Right forelimb (tissue), 1 donor: ENCODE results near the gene ACE.

Experiments
- DNase-seq: peaks from one replicate; pipeline ENCODE4 v3.0.0-alpha.2; 2018

ACE gene

DNA sequence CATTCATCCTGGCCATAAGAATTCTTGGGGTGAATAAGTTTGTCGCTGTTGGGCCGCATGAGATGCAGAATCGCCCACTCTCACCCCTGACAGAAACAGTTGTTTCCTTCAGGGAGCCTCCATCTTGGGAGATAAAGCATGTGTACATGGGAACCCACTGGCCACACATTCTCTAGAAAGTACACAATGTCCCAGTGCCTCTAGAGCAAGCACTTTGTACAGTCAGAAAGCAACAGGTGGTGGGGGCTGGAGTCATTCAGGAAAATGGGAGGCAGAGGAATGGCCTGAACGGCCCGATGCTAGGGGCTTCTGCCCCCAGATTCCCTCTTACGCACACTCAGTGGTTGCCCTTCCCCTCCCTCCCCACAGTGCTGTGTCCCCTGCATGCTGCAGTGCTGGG is 16.1 kb downstream of the ACE start:
- no peak for DNase-seq

- DNase-seq, result no peak
Observed at GRCh38 chr17:63493411-63493810, 16.6 kb downstream of the ACE start.

GRCh38 chr17:63494300-63494928 is 17.6 kb downstream of the ACE start:
- no peak for DNase-seq

DNA sequence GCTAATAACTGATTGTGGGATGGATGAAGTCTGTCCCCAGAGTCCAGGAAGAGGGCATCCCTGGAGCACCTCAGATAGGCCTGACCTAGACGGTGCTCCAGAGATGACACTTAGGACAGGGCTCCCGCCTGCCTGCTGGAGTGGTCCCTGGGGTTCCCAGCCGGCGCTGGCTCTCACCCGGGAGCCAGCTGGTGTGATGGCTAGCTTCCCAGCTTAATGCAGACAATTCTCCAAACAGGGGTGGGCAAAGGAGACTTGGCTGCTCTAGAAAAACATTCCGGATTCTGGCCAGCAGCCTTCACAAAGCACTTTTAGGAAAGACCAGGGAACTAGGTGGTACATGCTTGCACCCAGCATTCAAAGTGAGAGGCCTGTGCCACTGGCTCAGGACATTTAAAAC is 18.6 kb downstream of the ACE start:
- no peak for DNase-seq

DNA sequence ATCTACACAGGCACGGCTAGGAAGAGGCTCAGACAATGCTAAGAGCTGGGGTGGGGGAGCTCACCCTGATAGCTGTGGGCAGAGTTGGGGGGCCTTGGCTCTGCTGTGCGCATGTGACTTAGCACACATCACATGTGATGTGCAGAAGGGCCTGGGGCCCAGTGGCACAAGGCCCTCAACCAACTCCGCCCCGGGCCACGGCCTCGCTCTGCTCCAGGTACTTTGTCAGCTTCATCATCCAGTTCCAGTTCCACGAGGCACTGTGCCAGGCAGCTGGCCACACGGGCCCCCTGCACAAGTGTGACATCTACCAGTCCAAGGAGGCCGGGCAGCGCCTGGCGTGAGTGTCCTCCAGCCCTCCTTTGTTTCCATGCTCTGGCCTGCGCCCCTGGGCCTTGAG is 19.3 kb downstream of the ACE start:
- DNase-seq, result no peak

DNA sequence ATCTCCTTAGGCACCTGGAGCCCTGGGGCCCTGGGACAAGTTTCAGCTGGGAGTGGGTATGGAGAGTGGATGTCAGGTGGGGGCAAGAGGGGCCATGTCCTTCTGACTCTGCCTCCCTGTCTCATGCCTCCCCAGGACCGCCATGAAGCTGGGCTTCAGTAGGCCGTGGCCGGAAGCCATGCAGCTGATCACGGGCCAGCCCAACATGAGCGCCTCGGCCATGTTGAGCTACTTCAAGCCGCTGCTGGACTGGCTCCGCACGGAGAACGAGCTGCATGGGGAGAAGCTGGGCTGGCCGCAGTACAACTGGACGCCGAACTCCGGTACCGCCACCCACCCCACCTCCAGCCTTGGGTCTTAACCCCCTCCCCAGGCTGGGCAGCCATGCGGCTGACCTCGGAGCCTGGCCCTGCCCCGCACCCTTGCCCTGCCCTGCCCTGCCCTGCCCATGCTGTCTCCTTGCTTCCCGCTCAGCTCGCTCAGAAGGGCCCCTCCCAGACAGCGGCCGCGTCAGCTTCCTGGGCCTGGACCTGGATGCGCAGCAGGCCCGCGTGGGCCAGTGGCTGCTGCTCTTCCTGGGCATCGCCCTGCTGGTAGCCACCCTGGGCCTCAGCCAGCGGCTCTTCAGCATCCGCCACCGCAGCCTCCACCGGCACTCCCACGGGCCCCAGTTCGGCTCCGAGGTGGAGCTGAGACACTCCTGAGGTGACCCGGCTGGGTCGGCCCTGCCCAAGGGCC is 20.0 kb downstream of the ACE start:
- no peak for DNase-seq

DNA sequence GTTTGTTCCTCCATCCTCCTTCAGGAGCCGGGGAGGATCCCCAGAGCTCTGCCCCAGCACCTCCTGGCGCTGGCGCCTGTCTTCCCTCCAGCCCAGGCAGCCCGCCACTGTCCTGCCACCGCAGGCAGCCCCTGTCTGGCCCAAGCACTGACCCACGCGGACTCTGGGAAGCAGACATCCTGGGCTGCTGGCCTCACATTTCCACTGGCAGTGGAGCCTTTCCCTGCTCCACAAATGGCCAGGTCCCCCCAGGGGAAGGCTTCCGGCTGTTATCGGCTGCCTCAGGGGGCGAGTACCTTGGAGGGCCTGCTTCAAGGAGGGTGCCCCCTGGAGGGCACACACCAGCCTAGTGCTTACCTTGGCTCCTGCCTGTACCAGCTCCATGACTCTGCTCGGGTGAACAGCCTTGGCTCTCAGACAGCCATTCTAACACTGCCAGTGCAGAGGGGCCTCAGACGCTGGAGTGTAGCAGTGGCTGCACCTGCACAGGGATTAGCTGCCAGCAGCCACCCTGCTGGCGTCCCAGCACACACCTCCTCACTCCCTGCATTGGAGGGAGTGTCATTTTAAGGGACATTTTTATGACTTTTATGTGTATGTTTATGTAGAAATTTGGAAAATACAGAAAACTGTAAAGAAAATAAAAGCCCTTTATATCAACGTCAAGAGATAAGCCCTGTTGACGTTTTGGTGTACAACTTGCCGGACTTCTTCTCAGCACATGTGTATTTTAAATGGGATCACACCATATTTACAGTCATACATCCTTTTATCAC is 21.0 kb downstream of the ACE start:
- no peak for DNase-seq

DNA sequence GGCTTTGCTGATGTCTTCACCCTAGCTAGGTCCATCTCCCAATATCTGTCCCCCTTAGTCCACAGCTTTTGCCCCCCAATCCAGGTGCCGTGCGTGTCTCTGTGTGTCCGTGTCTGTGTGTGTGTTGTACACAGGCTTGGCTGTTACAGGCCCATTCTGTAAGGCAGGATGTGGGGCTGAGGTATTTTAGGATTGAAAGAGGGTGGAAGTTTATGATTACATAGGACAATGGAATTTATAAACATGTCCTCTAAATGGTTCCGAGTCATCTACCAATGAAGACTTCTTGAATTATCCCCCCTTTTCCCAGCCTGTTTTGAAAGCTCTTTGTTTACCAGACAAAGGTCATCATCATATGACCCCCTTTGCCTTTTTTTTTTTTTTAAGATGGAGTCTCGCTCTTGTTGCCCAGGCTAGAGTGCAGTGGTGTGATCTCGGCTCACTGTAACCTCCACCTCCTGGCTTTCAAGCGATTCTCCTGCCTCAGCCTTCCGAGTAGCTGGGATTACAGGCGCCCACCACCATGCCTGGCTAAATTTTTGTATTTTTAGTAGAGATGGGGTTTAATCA is 21.9 kb downstream of the ACE start:
- DNase-seq, result no peak

- no peak for DNase-seq
Observed at GRCh38 chr17:63500543-63501390, 23.9 kb downstream of the ACE start.

- DNase-seq, result no peak
Observed at GRCh38 chr17:63503341-63503705, 26.5 kb downstream of the ACE start.

GRCh38 chr17:63504261-63504660 is 27.4 kb downstream of the ACE start:
- no peak for DNase-seq

- DNase-seq, result no peak
Observed at GRCh38 chr17:63505341-63505740, 28.5 kb downstream of the ACE start.

DNA sequence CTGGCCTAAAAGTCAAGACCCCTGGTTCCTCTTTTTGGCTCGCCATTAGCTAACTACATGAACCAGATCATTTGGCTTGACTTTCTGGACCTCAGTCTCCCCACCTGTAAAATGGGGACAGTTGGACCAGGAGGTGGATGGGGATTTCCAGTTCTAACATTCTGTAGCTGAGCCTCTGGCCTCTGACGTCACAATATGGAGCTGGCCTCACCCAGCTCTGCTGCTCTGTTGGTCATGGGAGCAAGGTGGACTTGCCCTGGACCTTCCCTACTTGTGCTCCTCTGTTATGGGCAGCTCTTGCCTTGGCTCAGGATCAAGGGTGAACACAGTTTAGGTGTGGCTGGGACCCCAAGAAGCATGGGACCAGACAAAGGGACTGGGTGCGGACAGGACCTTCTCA is 29.8 kb downstream of the ACE start:
- DNase-seq, result no peak

- DNase-seq, result no peak
Observed at GRCh38 chr17:63511331-63511730, 34.5 kb downstream of the ACE start.

DNA sequence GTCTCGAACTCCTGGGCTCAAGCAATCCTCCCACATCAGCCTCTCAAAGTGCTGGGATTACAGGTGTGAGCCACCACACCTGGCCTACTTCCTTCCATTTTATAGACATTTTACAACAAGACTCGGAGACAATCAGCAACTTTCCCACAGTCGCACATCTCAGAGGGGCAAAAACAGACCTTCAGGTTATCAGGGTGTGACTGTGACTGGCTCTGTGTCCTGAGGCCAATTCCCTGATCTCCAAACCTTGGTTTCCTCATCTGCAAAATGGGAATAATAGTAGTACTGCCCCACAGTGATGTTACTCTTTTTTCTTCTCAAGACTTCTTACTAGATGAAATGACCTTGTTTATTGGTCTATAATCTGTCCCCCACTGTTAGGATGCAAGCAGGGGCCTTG is 35.5 kb downstream of the ACE start:
- no peak for DNase-seq

DNA sequence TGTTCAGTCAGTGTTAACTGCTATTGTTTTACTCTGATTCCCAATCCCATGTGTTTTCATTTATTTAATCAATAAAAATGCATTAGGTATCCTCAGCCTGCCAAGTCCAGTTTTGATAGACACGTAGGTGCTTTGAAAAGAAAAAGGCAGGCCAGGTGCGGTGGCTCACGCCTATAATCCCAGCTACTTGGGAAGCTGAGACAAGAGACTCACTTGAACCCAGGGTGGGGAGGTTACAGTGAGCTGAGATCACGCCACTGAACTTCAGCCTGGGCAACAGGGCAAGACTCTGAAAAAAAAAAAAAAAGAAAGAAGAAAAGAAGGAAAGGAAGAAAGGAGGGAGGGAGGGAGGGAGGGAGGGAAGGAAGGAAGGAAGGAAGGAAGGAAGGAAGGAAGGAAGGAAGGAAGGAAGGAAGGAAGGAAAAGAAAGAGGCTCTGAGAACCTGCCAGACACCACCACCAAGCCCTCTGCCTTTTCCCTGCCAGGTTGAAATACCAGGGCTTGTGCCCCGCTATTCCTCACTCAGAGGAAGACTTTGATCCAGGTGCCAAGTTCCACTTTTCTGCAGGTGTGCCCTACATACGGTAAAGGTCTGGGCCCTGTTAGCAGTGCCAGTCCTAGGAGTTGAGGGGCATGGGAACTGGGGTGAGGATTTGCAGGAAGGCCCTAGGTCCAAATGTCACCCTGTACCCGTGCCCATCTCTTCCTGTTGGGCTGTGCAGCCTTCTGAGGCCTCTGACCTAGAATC is 36.2 kb downstream of the ACE start:
- no peak for DNase-seq

DNA sequence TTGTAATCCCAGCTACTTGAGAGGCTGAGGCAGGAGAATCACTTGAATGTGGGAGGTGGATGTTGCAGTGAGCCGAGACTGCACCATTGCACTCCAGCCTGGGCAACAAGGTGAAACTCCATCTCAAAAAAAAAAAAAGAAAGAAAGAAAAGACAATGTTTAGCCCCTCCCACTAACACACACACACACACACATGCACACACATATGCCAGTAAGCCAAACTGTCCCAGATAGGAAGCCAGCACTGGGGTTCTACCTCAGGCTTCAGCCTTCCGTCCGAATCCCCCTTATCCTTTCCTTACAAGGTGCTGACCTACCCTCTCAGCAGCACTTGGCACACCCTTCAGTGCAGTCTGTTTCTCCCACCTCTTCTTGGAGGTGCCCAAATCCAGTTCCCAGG is 37.6 kb downstream of the ACE start:
- no peak for DNase-seq

- no peak for DNase-seq
Observed at GRCh38 chr17:63514974-63515373, 38.1 kb downstream of the ACE start.

- DNase-seq, result no peak
Observed at GRCh38 chr17:63515426-63515825, 38.6 kb downstream of the ACE start.

- DNase-seq, result no peak
Observed at GRCh38 chr17:63516910-63517824, 40.3 kb downstream of the ACE start.
